HG03039 (cell line): ENCODE measurements around the gene CDH13.

Source experiments
- ATAC-seq: cut with Tn5 transposase; IDR thresholded peaks from one replicate; pipeline ENCODE4 v1.9.1; 2021; ENCODE audit warnings: mild to moderate bottlenecking, moderate library complexity; ENCODE audit not compliant: unreplicated experiment

Gene CDH13

DNA sequence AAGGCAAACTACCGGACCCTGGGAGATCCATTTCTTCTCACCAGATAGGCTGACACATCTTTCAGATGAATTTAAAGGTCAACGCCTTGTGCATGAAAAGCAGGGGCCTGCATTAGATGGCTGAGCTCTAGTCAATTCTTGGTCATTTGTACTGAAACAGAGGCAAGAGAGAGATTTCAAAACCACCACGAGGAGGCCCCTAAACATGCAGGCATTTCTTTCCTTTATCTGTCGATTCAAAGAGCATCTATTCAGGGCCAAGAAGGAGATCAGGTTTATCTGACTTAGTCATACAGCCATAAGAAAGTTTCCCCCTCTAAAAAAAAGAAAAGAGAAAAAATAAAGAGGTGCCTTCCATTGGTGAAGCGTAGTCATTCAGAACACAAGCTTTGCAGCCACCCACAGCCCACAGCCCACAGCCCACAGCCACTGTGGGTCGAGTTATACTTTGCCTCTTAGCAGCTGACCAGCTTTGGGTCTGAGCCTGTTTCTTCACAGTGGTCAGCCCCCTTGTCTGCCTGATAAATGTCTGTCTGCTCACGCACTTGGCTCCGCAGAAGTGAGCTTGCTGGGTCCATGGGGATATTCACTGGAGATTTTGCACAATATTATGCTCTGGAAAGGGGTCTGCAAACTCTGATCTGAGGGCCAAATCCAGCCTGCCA, 207.5 kb downstream of the CDH13 start:
- no peak for ATAC-seq

GRCh38 chr16:82835487-82836155, 208.9 kb downstream of the CDH13 start:
- ATAC-seq = no peak

- no peak for ATAC-seq
Observed at GRCh38 chr16:82841108-82841507, 214.3 kb downstream of the CDH13 start.

- ATAC-seq = no peak
Observed at GRCh38 chr16:82843606-82844271, 217.0 kb downstream of the CDH13 start.

- ATAC-seq = no peak
Observed at GRCh38 chr16:82845116-82845515, 218.3 kb downstream of the CDH13 start.

- ATAC-seq = no peak
Observed at GRCh38 chr16:82846806-82847205, 220.0 kb downstream of the CDH13 start.

GRCh38 chr16:82848013-82848412, 221.2 kb downstream of the CDH13 start:
- ATAC-seq = no peak

DNA sequence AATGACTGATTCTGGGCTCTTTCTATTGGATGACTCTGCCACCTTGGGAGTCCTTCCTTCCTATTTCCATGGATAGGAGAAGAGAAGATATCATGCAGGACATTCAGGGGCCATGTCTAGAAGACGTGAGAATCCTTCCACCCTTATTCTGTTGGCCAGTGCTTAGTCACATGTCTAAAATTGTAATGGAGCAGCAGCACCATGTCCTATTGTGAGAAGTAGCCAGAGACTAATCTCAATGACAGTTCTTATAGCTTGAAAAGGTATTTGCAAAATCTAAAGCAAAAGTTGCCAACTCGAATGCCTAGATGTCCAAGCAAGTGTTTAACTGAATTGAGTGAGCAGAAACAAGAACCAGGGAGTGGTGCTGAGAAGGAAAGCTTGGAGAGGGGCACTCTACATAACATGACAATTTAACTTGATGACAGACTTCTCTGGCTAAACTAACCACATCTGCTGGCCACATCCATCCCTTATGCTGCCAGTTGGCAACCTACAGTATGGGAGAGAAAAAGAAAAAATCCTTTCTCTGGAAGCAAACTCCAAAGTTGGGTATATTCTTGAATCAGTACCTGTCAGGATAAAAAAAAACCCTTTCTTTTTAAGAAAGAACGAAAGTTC, 225.7 kb downstream of the CDH13 start:
- no peak for ATAC-seq

DNA sequence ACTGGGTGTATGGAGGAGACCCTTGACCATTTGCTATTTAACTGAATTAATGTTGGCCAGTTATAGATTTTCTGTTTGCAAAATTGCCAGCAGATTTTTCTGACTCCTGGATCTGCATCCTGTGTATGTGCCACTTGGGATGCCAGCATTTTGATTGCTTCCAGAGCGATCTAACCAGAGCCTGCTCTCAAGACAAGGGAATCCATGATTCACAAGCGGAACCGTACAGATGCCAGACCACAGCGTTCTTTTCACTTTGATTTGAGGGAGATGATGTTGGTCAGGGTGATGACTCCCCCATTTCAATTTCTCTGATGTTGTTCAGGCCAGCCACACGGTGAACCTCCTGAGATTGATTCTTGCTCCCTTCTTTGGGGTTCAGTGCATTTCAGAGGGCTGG, 228.7 kb downstream of the CDH13 start:
- no peak for ATAC-seq

GRCh38 chr16:82857693-82858365, 231.1 kb downstream of the CDH13 start:
- ATAC-seq = no peak

GRCh38 chr16:82859662-82860061, 232.9 kb downstream of the CDH13 start:
- ATAC-seq = no peak

DNA sequence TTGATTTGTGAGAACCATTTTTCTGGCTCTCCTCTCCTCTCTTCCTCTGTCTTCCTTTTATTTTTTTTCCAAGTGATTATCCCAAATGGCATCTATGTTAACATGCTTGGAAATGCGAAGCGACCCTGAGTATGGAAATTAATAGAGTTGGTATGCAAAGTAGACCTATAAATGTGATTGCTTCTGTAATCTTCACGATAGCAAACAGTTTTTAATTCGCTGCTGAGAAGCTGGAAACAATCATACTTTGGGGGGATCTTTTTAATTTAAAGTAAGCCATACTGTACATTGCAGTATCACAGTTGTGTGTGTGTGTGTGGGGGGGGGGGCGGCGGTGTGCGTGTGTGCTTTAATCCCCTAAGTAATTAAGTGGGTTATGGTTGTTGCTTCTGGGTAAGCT, 233.3 kb downstream of the CDH13 start:
- no peak for ATAC-seq

GRCh38 chr16:82862057-82862456, 235.3 kb downstream of the CDH13 start:
- ATAC-seq = no peak

DNA sequence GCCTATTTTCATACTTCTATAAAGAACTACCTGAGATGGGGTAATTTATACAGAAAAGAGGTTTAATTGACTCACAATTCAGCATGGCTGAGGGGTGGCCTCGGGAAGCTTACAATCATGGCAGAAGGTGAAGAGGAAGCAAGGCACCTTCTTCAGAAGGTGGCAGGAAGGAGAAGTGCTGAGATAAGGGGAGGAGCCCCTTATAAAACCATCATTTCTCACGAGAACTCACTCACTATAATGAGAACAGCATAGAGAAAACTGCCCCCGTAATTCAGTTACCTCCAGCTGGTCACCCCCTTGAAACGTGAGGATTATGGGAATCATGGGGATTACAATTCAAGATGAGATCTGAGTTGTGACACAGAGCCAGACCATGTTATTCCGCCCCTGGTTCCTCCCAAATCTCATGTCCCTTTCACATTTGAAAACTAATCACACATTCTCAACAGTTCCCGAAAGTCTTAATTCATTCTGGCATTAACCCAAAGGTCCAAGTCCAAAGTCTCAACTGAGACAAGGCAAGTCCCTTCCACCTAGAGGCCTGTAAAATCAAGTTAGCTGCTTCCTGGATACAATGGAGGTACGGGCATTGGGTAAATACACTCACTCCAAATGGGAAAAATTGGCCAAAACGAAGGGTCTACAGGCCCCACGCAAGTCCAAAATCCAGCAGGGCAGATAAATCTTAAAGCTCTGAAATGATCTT, 237.7 kb downstream of the CDH13 start:
- no peak for ATAC-seq

DNA sequence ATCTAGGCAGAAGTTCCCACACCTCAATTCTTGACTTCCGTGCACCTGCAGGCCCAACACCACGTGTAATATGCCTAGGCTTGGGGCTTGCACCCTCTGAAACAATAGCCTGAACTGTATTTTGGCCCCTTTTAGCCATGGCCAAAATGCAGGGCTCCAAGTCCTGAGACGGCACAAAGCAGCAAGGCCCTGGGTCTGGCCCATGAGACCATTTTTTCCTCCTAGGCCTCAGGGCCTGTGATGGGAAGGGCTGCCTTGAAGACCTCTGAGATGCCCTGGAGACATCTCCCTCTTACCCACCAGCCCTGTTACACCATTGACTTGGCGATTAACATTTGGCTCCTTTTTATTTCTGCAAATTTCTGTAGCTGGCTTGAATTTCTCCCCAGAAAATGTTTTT, 238.6 kb downstream of the CDH13 start:
- no peak for ATAC-seq

DNA sequence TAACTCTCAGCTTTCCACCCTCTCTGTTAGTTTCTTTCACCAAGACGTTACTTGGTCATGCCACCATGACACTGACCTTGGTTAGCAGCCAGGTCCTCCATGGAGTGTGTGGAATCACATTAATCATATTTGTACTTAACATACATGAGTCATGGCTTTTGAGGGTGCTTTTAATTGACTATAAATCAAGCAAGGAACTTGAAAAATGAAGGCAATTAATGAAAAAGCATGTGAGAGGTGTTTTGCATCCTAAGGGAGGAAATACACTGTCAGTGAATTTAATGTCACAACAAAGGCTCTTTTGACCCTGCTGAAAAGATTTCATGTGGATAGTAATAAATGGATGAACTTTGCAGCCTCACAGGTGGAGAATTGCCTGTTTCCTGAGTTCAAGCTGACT, 240.7 kb downstream of the CDH13 start:
- no peak for ATAC-seq

GRCh38 chr16:82874271-82874670, 247.5 kb downstream of the CDH13 start:
- no peak for ATAC-seq

DNA sequence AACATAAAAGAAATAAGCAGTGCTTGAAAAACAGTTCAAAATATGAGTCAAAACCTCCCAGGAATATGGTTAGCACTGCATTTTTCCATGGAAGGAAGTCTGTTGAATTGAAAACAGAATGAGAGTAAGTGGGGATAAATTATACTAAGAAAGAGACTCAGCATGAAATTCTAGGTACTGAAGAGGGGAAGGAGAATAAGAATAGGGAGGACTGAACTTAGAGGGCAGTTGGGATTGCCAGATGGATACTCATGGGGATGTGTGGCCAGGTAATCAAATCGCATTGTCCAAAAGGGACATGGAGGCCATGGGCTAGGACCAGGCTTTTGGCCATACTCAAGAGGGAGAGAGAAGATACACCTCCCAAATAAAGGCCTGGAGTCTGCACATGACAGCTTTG, 247.9 kb downstream of the CDH13 start:
- no peak for ATAC-seq

DNA sequence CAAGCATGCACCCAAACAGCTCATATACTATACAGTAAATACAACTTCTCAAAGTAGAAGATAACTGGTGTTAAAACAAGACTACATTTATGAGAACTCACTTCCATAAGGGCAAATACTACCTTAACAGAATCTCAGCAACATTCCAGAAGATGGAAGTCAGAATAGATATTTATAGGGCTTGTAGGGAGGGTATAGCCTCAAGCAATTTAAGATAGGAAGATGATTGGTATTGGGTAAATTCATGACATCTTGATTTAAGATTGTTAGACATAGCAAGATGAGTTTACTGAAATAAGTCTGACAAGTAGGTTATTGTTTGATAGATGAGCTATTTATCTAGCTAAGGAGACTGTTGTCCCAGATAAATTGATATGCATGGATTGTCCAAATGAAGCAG, 250.2 kb downstream of the CDH13 start:
- ATAC-seq = no peak

DNA sequence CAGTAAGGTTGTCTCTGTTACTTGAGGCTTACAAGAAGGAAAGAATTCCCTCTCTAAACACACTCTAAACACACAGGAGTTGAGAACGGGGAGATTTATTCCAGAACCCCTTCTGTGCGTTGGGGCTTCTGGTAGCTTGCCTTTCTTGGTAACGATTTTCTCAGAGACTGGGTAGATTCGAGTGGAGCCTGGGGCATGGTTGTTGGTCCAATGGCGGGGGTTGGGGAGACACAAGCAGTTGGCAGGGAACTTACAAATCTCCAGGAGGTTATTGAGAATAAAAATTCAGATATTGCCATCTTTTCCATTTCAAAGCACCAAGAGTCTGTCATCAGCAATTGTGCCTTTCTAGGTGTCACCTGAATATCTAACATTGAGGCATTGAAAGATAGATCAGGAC, 251.7 kb downstream of the CDH13 start:
- no peak for ATAC-seq

DNA sequence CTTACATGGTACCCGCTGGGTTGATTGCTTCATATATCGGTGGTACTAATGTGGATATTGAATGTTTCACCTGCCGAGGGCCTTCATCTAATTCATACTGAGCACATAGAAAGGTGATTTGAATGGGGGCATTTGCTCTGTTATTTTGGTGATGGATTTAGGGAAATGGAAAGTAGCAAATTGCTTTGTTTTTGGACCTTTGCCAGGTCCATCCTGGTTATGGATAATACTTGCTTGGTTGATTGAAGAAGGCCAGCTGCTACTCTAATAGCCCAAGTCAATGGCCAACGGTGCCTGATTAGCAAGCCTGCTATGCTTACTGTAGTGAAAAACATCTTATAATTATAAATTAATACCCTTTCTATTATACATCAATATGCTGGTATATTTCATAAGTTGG, 253.6 kb downstream of the CDH13 start:
- no peak for ATAC-seq
